WERI-Rb-1 (cell line): ENCODE results near the gene RTP3.

ENCODE experiments used
- DNase-seq: peaks from one replicate; pipeline ENCODE4 v3.0.0-alpha.2; 2020
- H3K27ac ChIP-seq: fragments of 250-450 bp; sonication (Bioruptor Pico); 2 replicates; pipeline ENCODE4 v1.5.1; 2020; ENCODE audit warnings: mild to moderate bottlenecking, moderate library complexity
- H3K27me3 ChIP-seq: fragments of 250-450 bp; sonication (Bioruptor Pico); 2 replicates; pipeline ENCODE4 v1.5.1; 2021; ENCODE audit warnings: mild to moderate bottlenecking, low read depth, moderate library complexity; ENCODE audit not compliant: insufficient read depth, severe bottlenecking
- H3K36me3 ChIP-seq: fragments of 250-450 bp; sonication (Bioruptor Pico); 2 replicates; pipeline ENCODE4 v1.5.1; 2020; ENCODE audit warnings: mild to moderate bottlenecking, moderate library complexity
- H3K4me3 ChIP-seq: 2 replicates; pipeline ENCODE4 v1.5.1; 2011; ENCODE audit warnings: low read depth, mild to moderate bottlenecking, control low read depth, low read length
- H3K9me3 ChIP-seq: fragments of 250-450 bp; sonication (Bioruptor Pico); 2 replicates; pipeline ENCODE4 v1.5.1; 2021; ENCODE audit warnings: mild to moderate bottlenecking, moderate library complexity; ENCODE audit not compliant: severe bottlenecking
- CTCF ChIP-seq: IDR thresholded peaks from 2 replicates; pipeline ENCODE4 v1.5.1; 2011; ENCODE audit warnings: low read depth, mild to moderate bottlenecking, control low read depth, inconsistent platforms, low read length

RTP3 gene

GRCh38 chr3:46479696-46480095 is 18.1 kb upstream of the RTP3 start:
- Histone ChIP-seq H3K4me3 (no peak overlapping the region), H3K36me3 (no peaks in the 10 kb centered on the region), H3K27ac (no peak overlapping the region), H3K9me3 (no peaks in the 10 kb centered on the region), H3K27me3 (no peaks in the 10 kb centered on the region)
- TF ChIP-seq CTCF, result no peak
- DNase-seq, result no peak

GRCh38 chr3:46480491-46481195 is 17.1 kb upstream of the RTP3 start:
- DNase-seq, result no peak
- H3K27ac ChIP-seq, result no peak overlapping the region
- no peaks in the 10 kb centered on the region for H3K9me3 ChIP-seq
- H3K4me3 ChIP-seq, result no peak overlapping the region
- no peaks in the 10 kb centered on the region for H3K36me3 ChIP-seq
- no peaks in the 10 kb centered on the region for H3K27me3 ChIP-seq
- no peak for TF ChIP-seq CTCF

- H3K9me3 ChIP-seq, result no peaks in the 10 kb centered on the region
- no peak for TF ChIP-seq CTCF
- H3K36me3 ChIP-seq, result no peaks in the 10 kb centered on the region
- H3K27ac ChIP-seq, result no peak overlapping the region
- no peak for DNase-seq
- H3K27me3 ChIP-seq, result no peaks in the 10 kb centered on the region
- H3K4me3 ChIP-seq, result no peak overlapping the region
Measured at GRCh38 chr3:46481636-46482035, 16.1 kb upstream of the RTP3 start.

GRCh38 chr3:46482632-46483350 is 15.0 kb upstream of the RTP3 start:
- Histone ChIP-seq H3K27me3 (no peaks in the 10 kb centered on the region), H3K9me3 (no peaks in the 10 kb centered on the region), H3K4me3 (no peak overlapping the region), H3K27ac (no peak overlapping the region), H3K36me3 (no peaks in the 10 kb centered on the region)
- no peak for DNase-seq
- no peak for TF ChIP-seq CTCF

GRCh38 chr3:46483825-46484224 is 14.0 kb upstream of the RTP3 start:
- no peak for TF ChIP-seq CTCF
- Histone ChIP-seq H3K9me3 (no peaks in the 10 kb centered on the region), H3K4me3 (no peak overlapping the region), H3K36me3 (no peaks in the 10 kb centered on the region), H3K27ac (no peak overlapping the region), H3K27me3 (no peaks in the 10 kb centered on the region)
- no peak for DNase-seq
